ENCODE measurements around the gene MCOLN2. TPM values are rescaled to one million over a fixed set of nuclear protein-coding genes. Genes with fewer than 3 reads are reported as not detected.

MCOLN2 gene
- total RNA-seq (2021; ENCODE audit: unreplicated experiment) (11.3 TPM), Bru-seq, nascent RNA (percentile 54 among the genes with signal in this experiment), BruChase-seq, experiment 1, labeled RNA remaining after a 6-hour chase (percentile 50 among the genes with signal in this experiment), BruChase-seq, experiment 2, labeled RNA remaining after a 2-hour chase (percentile 61 among the genes with signal in this experiment)
- 2.8 and 3.6 TPM in 2 replicates for polyA plus RNA-seq (2012)
- long read RNA-seq, transcript MCOLN2-201 (14 exons, 1,729 nt), result minor isoform, 5 of 23 reads
- long read RNA-seq, transcript MCOLN2-202 (14 exons, 2,871 nt), result major isoform, 11 of 23 reads
- long read RNA-seq, partial matches to known transcripts, result 1 of 23 reads
- long read RNA-seq, other reads (novel, unspliced or antisense), result 6 of 23 reads

GRCh38 chr1:84996846-84997666 lies at the start of gene MCOLN2:
Gene MCOLN2, minus strand, starts transcription at chr1:84997113. Its CDS starts 241 bp downstream, at chr1:84996872.
- CTCF ChIA-PET, result no interaction called here
- Histone ChIP-seq H3K4me2 (ENCODE audit: low read length) (peak within 1 kb of the TSS; percentile 84), H3K9ac (ENCODE audit: low read length) (peak within 1 kb of the TSS; percentile 60), H3K27ac (ENCODE audit: low read depth, low read length) (peak within 1 kb of the TSS; percentile 27; the same call in 1 of the 2 replicates), H3K36me3 (ENCODE audit: control insufficient read depth in 1 of 2, insufficient read depth in 2 of 2, low read length in 2 of 2) (no peaks in the 10 kb centered on the region), H2AFZ (ENCODE audit: low read depth, low read length, poor library complexity, severe bottlenecking) (peak within 1 kb of the TSS; percentile 56), H3K27me3 (ENCODE audit: insufficient read depth, low read length) (no peaks in the 10 kb centered on the region), H3K9me3 (ENCODE audit: control insufficient read depth in 1 of 2, insufficient read depth in 1 of 2, low read depth in 1 of 2, low read length in 2 of 2) (no peaks in the 10 kb centered on the region), H3K79me2 (ENCODE audit: insufficient read depth, low read length) (no peaks in the 10 kb centered on the region), H4K20me1 (ENCODE audit: insufficient read depth) (no peaks in the 10 kb centered on the region), H3K9me2 (ENCODE audit: insufficient read depth) (no peaks in the 10 kb centered on the region), H3K4me3 (replicated peaks in 1 of 2; ENCODE audit: low read depth in 1 of 2, low read length in 2 of 2) (peak within 1 kb of the TSS; percentile 56 to 60), H3K4me1 (ENCODE audit: control insufficient read depth in 1 of 2, insufficient read depth in 2 of 2, low read length in 2 of 2) (peaks cover 3 to 23% of the 10 kb centered on the region in 2 experiments; a peak in 2 of 4 replicates)
- RAD21 ChIA-PET (ENCODE audit: low non-redundant PET in 1 of 2, low total read pairs in 2 of 2, uncharacterized antibody in 2 of 2, unreplicated experiment in 2 of 2), result no interaction called here
- intact Hi-C loops (cut with micrococcal nuclease), result no loop called here
- no peak for DNase-seq (ENCODE audit: low read depth, low spot score)
- ATAC-seq, result peak; percentile 94
- TF ChIP-seq SRF (IDR thresholded peaks at IDR 0.05; ENCODE audit: low read depth) (no peak), POLR2A (IDR thresholded peaks at IDR 0.05; ENCODE audit: borderline replicate concordance, extremely low read depth, insufficient read depth, insufficient read length) (no peak), SIN3A (IDR thresholded peaks at IDR 0.05; ENCODE audit: low read depth) (no peak), JUND (IDR thresholded peaks at IDR 0.05) (no peak), MAX (IDR thresholded peaks at IDR 0.05) (peak; percentile 52), POLR2AphosphoS5 (IDR thresholded peaks at IDR 0.05; ENCODE audit: low read depth, low read length) (peak; percentile 51), EGR1 (IDR thresholded peaks at IDR 0.05; ENCODE audit: low read depth) (no peak), FOSL1 (IDR thresholded peaks at IDR 0.05; ENCODE audit: low read depth) (no peak), TCF7L2 (IDR thresholded peaks at IDR 0.05; ENCODE audit: borderline replicate concordance, extremely low read depth, insufficient read depth, insufficient read length) (no peak), CBX3 (IDR thresholded peaks at IDR 0.05; ENCODE audit: low read depth) (no peak), ZNF274 (IDR thresholded peaks at IDR 0.05; ENCODE audit: low read depth, low read length) (no peak), CEBPB (IDR thresholded peaks at IDR 0.05; ENCODE audit: low read depth) (no peak)
- TF ChIP-seq, protein P1, sequence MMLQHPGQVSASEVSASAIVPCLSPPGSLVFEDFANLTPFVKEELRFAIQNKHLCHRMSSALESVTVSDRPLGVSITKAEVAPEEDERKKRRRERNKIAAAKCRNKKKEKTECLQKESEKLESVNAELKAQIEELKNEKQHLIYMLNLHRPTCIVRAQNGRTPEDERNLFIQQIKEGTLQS (IDR thresholded peaks at IDR 0.05), result no peak
- TF ChIP-seq, protein P2, sequence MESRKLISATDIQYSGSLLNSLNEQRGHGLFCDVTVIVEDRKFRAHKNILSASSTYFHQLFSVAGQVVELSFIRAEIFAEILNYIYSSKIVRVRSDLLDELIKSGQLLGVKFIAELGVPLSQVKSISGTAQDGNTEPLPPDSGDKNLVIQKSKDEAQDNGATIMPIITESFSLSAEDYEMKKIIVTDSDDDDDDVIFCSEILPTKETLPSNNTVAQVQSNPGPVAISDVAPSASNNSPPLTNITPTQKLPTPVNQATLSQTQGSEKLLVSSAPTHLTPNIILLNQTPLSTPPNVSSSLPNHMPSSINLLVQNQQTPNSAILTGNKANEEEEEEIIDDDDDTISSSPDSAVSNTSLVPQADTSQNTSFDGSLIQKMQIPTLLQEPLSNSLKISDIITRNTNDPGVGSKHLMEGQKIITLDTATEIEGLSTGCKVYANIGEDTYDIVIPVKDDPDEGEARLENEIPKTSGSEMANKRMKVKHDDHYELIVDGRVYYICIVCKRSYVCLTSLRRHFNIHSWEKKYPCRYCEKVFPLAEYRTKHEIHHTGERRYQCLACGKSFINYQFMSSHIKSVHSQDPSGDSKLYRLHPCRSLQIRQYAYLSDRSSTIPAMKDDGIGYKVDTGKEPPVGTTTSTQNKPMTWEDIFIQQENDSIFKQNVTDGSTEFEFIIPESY (IDR thresholded peaks at IDR 0.05; ENCODE audit: extremely low read depth, insufficient replicate concordance, low read length), result no peak
- POLR2A ChIA-PET, result no interaction called here
- TSS peak; percentile 35 for BruUV-seq (replicated peaks)
